GM18951 (cell line): ENCODE data around the gene PEAK3.

Experiments
- POLR2A ChIP-seq: IDR thresholded peaks from 4 replicates; pipeline ENCODE4 v1.6.1; 2011; ENCODE audit warnings: mild to moderate bottlenecking; ENCODE audit not compliant: insufficient read length, insufficient read depth; ENCODE audit errors: extremely low read depth
- in situ Hi-C: fragments of 300-500 bp; cut with MboI; formaldehyde crosslinking; loops from one replicate; pipeline ENCODE4 v1.12.0; 2022; ENCODE audit warnings: low sequenced_read_pairs, mixed read lengths, inconsistent platforms; ENCODE audit not compliant: unreplicated experiment

The PEAK3 gene

DNA sequence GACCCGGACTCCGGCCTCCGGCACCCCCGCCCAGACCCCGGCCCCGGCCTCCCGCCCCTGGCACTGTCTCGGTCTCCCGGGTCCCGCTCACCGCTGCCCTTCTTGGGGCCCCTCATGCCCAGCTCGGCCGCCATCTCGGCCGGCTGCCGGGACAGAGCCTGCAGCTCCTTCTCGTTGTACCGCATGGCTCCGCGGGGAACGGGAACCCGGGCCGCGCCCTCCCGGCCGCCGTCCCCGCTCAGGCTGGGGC is 46.0 kb downstream of the PEAK3 start:
- peak; percentile 75 for TF ChIP-seq POLR2A
- in situ Hi-C loops = no loop called here

DNA sequence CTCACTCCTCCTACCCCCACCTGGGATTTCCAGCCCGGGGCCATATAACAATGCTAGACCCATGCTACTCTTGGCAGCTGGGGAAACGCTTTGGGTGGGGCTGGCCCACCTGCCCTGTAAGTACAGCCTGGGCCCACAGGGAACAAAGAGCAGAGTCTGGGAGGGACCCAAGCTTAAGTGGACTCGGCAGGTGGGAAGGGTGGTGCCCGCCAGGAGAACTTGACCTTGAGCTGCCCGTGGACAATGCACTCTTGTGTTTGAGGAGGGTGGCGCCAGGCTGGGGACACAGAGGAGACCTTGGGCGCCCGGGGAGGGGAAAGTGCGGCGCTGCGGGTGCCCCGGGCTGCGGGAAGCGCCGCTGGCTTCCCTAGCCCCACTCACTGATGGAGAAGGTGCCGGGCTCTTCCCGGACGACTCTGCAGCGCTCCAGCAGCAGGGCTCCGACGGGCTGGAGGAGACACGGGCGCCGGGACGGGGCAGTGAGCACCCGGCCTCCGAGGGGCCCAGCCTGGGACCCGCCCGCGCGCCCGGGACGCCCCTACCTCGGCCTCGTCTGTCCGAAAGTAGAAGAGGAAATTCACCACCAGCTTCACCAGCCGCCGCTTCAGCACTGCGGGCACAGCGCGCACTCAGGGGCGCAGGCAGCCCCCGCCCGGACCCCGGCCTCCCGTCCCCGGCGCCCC is 46.5 kb downstream of the PEAK3 start:
- TF ChIP-seq POLR2A = peak; percentile 18
- in situ Hi-C loops = no loop called here

DNA sequence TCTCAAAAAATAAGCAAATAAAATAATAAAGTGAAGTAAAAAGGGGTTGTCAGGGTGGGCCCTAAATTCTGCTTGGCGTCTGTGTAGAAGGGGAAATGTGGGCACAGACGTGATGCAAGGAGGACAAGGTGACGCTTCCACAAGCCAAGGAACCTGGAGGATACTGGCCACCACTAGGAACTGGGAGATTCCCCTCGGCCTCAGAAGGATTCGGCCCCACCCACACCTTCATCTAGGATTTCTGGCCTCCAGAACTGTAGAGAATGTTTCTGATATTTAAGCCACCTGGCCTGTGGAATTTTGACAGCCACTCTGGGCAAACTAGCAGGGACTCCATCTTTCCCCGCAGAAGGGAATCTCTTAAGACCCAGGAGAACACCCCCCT is 47.0 kb downstream of the PEAK3 start:
- no peak for TF ChIP-seq POLR2A
- in situ Hi-C loops = no loop called here

DNA sequence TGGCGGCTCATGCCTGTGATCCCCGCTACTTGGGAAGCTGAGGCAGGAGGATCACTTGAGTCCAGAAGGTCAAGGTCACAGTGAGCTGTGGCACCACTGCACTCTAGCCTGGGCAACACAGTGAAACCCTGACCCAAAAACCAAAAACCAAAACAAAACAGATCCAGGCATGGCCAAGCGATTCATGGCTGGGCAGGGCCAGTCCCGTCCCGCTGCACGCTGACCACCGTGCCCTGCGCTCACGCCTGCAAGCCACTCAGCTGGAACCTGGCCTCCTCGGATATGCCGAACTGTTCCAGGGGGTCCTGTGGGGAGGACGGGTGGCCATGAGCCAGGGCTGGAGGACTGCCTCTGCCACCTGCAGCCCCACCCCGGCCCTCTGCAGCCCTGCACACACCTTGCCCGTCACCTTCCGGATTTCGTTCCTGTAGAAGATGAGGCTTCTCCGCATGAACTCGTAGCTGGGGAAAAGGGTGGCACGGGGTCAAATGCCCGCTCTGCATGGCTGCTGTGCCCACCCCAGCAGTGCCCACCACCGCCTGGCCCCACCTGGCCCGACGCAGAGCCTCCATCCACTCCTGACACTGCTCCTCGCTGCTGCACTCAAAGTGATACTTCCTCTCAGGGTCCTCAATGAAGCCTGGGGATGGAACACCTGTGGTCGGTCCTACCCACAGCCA is 48.2 kb downstream of the PEAK3 start:
- TF ChIP-seq POLR2A = no peak
- in situ Hi-C loops = no loop called here

DNA sequence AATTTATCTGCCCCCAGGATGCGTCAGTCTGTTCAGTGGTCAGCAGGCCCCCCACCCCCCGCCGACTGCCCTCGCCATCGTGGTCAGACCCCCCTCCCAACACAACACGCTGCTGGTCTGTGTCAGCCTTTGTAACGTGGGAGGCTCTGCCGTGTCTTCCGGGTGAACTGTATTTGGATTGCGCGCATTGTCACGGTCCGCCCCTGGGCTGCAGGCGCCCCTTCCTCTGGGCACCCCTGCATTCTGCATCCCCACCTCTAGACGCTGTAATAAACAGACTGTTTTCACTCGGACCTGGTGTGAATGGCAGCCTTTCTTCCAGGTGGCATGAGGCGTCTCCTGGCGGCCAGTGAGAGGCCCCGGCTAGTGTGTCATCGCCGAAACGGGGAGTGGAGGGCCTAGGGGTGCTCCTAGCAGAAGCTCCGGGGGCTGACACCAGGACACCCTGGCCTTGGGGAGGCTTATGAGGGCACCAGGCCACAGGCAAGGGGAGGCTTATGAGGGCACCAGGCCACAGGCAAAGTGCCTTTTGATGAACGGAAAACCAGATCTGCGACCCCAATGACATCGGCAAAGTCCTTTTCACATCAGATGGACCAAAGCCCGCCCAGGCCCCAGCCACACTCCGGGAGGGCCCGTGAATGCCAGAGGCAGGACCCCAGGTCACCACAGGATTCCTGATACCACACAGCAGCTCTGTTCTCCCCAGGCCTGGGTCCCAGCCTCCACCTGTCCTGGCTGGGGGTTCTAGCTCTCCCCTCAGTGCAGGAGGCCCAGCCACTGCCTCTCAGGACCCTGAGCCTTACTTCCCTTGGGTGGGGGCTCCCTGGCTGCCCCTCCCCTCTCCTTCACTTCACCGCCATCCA is 49.5 kb downstream of the PEAK3 start:
- TF ChIP-seq POLR2A = peak; percentile 25
- in situ Hi-C loops = no loop called here

DNA sequence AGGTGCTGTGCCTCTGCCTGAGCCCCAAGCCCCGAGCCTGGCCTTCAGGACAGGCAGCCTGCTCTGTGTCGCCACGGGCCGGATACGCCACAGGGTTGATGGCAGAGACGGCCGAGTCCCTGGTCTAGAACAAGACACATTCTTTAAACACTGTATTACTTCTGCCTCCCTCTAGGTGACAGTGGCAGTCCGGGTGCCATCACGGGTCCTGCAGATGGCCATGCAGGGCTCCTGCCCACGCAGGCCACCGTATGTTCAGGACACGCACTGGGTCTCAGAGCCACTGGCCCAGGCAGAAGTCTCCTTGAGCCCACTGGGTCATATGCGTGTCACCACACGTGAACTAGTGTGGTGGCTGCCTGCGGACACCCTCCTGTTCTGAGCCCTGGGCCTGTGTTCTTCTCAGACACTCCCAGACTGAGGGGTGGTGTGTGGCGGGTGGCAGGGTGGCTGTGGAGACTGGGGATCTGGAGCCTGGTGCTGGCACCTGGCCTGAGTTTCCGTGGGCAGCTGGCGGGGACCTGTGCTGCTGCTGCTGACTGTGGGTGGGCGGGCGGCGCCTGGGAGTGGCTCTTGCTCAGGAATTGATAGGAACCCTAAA is 50.3 kb downstream of the PEAK3 start:
- TF ChIP-seq POLR2A = peak; percentile 25
- in situ Hi-C loops = no loop called here

DNA sequence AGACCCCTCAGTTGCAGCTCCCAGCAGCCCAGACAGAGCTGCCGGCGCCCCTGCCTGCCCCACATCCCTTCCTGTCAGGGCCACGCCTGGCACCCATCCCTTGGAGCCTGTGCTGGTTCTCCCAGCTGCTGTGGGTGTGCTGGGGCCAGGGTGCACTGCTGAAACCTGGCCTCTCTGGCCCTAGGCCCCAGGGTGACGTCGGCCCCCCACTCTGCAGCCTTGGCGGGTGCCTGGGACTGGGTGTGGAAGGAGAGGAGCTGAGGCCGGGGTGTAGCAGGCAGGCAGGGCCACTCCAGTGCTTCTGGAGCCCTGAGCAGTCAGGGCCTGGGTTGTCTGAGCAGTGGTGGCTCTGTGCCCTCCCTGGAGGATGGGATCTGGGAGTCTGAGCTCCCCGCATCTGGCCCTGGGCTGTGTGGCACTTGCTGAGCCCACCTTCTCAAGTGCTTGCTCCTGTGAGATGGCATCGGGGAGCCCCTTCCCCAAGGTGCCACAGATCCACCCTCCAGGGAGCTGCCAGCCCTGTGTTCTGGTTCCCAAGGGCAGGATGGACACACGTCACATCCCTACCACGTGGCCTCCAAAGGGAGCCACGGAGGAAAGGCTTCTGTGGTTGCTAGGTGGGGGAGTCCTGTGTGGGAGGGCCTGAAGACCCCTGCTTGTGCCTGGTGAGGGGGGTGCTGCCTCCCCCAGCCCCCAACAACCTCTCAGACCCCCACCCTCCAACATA is 51.0 kb downstream of the PEAK3 start:
- TF ChIP-seq POLR2A = no peak
- in situ Hi-C loops = no loop called here

DNA sequence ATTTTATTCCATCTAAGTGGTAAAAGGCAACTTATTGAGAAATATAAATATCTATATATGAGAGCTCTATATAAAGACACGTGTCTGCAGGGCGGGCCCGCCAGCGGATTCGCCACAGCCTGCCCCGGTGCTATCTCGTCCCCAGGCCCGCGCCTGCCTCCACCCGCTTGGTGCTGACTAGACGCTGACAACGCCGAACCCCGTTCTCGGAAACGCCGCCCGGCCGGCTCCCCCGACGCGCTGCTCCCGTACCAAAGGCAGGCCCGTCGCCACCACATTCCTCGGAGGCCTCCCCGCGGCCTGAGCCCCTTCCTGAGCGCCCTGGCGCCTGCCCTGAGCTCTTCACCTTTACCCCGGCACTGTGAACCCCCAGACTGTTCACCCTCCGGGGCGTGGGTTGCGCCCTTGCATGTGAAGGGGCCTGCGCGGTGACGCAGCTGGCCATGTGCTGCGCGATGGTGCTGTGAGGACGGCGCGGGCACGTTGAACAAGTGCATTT is 51.9 kb downstream of the PEAK3 start:
- in situ Hi-C loops = no loop called here
- no peak for TF ChIP-seq POLR2A

DNA sequence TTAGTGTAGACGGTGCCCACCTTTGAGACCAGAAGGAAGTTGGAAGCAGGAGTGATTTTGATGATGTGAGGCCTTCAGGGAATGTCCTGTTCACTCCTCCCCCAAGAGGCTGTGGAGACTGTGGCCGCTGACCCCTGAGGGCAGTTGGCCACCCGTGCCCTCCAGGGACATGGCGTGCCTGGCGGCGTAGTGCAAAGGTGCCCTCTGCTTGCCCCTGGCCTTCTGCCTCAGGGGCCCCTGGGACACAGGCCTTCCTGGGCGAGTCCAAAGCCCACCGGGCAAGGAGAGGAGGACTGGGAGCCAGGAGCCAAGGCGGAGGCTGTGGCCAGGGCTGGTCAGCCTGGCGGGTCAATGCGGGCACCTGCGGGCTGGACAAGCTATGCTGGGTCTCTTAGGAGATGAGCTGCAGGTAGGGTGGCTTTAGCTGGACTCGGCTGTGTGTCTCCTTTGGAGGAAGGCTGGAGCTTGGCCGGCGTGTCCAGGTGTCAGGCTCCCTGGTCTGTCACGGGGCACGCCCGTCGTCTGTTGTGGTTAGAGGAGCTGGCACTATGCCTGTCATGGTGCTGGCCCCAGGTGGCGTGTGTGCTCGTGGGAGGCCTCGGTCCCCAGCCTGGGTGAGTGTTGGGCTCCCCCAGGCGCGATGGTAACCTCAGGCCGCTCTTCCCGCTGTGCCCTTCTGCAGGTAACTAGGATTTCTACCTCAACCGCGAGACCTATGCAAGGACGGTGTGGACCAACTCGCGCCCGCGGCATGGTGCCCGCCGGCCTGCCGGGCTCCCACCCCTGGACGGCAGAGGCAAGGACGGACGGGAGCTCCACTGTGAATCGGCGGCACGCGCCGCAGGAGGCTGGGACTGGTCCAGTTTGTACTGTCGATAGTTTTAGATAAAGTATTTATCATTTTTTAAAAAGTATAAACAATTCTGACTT is 52.6 kb downstream of the PEAK3 start:
- in situ Hi-C loops = no loop called here
- TF ChIP-seq POLR2A = no peak

DNA sequence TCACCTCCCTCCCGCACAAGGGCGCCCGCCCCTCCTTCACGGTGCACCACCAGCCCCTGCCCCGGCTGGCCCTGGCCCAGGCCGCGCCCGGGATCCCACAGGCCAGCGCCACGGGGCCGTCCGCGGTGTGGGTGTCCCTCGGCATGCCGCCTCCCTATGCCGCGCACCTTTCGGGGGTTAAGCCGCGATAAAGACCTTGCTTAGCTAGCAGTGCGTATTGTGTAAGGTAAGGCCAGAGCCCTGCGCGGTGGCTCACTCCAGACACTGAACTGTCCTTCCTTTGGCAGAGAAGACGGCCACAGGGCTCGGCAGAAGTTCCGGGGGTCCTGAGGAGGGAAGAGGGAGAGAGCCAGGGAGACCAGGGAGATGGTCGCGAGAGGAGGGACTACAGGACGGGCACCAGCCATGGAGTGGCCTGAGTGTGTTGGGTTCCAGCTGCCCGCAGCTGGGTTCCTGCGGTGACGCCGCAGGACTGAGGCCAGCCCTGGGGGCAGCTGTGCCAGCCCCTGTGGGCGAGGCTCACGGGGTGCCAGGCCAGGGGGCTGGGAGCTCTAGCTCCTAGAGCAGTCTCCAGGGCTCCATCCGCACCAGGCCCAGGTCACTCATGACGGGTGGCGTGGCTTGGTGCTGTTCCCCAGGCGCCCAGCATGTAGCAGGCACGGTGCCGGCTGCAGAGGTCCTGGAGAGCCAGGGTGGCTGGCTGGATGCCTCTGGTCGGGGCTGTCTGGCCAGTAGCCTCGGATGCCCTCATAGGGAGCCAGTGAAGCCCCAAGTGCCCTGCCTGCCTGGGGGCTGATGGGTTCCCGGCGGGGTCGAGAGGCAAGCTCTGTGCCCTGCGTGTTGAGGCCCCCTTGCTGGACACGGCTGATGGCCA is 53.6 kb downstream of the PEAK3 start:
- TF ChIP-seq POLR2A = no peak
- in situ Hi-C loops = no loop called here
